HAP-1 (cell line): ENCODE measurements around the gene SDSL.

Experiments used
- DNase-seq, 2 experiments: peaks; one replicate each; pipeline ENCODE4 v3.0.0-alpha.2; 2016 to 2020; ENCODE audit warnings: low spot score in 2 of 2
- H3K27me3 ChIP-seq: fragments of 250-450 bp; sonication (Bioruptor Pico); 2 replicates; pipeline ENCODE4 v1.5.1; 2020; ENCODE audit warnings: low read depth, mild to moderate bottlenecking, moderate library complexity
- H3K36me3 ChIP-seq: fragments of 250-450 bp; sonication (Bioruptor Pico); replicated peaks from 2 replicates; pipeline ENCODE4 v1.5.1; 2020; ENCODE audit warnings: mild to moderate bottlenecking
- H3K4me1 ChIP-seq: fragments of 250-450 bp; sonication (Bioruptor Pico); 2 replicates; pipeline ENCODE4 v1.5.1; 2020; ENCODE audit warnings: mild to moderate bottlenecking
- H3K4me3 ChIP-seq: fragments of 250-450 bp; sonication (Bioruptor Pico); 2 replicates; pipeline ENCODE4 v1.5.1; 2020; ENCODE audit warnings: mild to moderate bottlenecking, moderate library complexity
- H3K9me3 ChIP-seq: fragments of 250-450 bp; sonication (Bioruptor Pico); 2 replicates; pipeline ENCODE4 v1.5.1; 2020; ENCODE audit warnings: mild to moderate bottlenecking, moderate library complexity
- in situ Hi-C: fragments of 300-500 bp; cut with MboI; formaldehyde crosslinking; loops from 3 replicates; pipeline ENCODE4 v1.14.3; 2020; ENCODE audit warnings: low sequenced_read_pairs, inconsistent platforms, mixed read lengths

Gene SDSL

GRCh38 chr12:113456761-113457160 lies 34.6 kb downstream of the SDSL start:
- H3K27me3 ChIP-seq = peaks cover 19% of the 10 kb centered on the region
- no peak for DNase-seq
- no peaks in the 10 kb centered on the region for H3K9me3 ChIP-seq
- no peaks in the 10 kb centered on the region for H3K36me3 ChIP-seq
- in situ Hi-C loops = no loop called here
- no peaks in the 10 kb centered on the region for H3K4me1 ChIP-seq
- H3K4me3 ChIP-seq = no peak overlapping the region

DNA sequence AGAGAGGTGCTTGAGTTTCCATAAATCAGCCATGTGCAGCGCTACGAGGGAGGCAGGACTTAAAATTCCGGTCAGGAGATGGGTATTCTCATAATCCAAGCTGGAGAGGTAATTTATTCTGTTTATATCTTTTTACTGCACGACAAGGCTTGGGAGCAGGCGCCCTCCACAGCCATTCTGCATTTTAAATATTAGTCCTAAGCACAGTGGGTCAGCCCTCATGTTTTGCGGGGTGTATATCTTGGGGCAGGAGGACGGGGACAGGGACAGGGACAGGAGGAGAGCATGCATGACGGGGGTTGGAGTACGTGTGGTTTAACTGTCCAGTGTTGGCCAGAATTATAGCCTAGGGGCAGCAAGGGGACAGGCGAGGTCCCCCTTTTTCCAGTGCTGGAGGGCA lies 35.0 kb downstream of the SDSL start:
- no peaks in the 10 kb centered on the region for H3K9me3 ChIP-seq
- no peaks in the 10 kb centered on the region for H3K36me3 ChIP-seq
- no peaks in the 10 kb centered on the region for H3K4me1 ChIP-seq
- H3K4me3 ChIP-seq = no peak overlapping the region
- in situ Hi-C loops = no loop called here
- DNase-seq = no peak
- peaks cover 19% of the 10 kb centered on the region for H3K27me3 ChIP-seq

DNA sequence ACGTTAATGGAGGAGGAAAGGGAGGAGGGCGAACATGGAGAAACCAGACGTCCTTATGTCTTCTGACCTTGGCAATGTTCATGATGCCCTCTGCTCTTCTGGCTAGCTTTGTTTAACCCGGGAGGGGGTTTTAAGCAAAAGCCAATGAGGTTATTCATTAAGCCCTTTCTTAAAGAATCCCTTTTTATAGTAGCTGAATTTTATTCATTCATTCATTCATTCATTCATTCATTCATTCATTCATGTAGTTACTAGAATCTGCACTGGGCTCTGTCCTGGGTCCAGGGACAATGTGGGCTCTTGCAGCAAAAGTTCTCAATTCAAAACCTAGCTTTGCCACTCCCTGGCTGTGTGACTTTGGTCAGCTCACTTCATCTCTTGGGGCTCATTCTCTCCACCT lies 35.5 kb downstream of the SDSL start:
- in situ Hi-C loops = no loop called here
- no peak for DNase-seq

DNA sequence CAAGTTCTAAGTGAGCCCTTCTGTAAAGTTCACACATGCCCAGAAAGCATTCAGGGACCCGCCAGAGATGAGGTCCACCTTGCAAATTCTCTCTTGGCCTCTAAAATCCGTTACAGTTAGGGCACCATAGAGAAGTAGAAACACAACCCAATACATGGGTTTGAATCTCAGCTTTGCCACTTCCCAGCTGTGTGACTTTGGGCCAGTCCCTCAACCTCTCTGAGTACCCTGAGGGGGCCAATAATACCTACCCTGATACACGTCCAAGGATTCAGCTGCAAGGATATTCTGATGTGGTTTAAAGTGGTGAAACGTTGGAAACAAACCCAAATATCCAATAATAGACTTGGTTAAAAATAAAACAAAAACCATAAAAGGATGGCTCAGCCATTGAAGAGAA lies 37.8 kb downstream of the SDSL start:
- H3K27me3 ChIP-seq = peaks cover 40% of the 10 kb centered on the region
- H3K9me3 ChIP-seq = no peaks in the 10 kb centered on the region
- DNase-seq = no peak
- no peaks in the 10 kb centered on the region for H3K4me1 ChIP-seq
- in situ Hi-C loops = no loop called here
- no peak overlapping the region for H3K4me3 ChIP-seq
- H3K36me3 ChIP-seq = no peaks in the 10 kb centered on the region

More for the DNA sequence above, 35.5 kb downstream of the SDSL start:
- Histone ChIP-seq H3K4me1 (no peaks in the 10 kb centered on the region), H3K27me3 (peaks cover 19% of the 10 kb centered on the region), H3K36me3 (no peaks in the 10 kb centered on the region), H3K4me3 (no peak overlapping the region), H3K9me3 (no peaks in the 10 kb centered on the region)

DNA sequence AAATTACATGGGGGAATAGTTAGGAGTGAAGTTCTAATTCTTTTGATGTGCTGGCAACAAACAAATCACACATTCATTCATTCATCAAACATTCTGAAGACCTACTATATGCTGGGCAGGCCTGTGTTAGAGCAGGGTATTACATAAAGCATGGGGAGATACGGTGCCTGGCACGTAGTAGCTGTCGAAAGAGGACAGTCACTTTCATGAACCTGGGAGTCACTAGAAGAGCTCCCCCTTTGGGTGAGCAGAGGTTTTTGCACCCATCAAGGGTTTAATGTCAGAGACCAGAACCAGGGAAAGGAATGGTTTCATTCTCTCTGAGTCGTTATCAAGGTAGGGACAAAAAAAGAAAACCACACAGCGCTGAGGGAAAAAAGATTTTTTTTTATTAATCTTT lies 39.5 kb downstream of the SDSL start:
- Histone ChIP-seq H3K4me1 (no peaks in the 10 kb centered on the region), H3K36me3 (no peaks in the 10 kb centered on the region), H3K27me3 (peaks cover 57% of the 10 kb centered on the region), H3K4me3 (no peak overlapping the region), H3K9me3 (no peaks in the 10 kb centered on the region)
- DNase-seq = peak; percentile 40 to 56
- in situ Hi-C loops = no loop called here

- Histone ChIP-seq H3K36me3 (no peaks in the 10 kb centered on the region), H3K4me1 (no peaks in the 10 kb centered on the region), H3K4me3 (peak overlapping the region; percentile 12; the same call in 1 of the 2 replicates), H3K27me3 (peaks cover 63% of the 10 kb centered on the region), H3K9me3 (no peaks in the 10 kb centered on the region)
- in situ Hi-C loops = no loop called here
- DNase-seq = peak; percentile 73 to 91
Observed at GRCh38 chr12:113462117-113462774, 40.1 kb downstream of the SDSL start.

GRCh38 chr12:113462998-113463745 lies 41.0 kb downstream of the SDSL start:
- H3K27me3 ChIP-seq = peaks cover 67% of the 10 kb centered on the region
- no peaks in the 10 kb centered on the region for H3K4me1 ChIP-seq
- no peak overlapping the region for H3K4me3 ChIP-seq
- no peaks in the 10 kb centered on the region for H3K36me3 ChIP-seq
- no peak for DNase-seq
- no peaks in the 10 kb centered on the region for H3K9me3 ChIP-seq
- in situ Hi-C loops = no loop called here

DNA sequence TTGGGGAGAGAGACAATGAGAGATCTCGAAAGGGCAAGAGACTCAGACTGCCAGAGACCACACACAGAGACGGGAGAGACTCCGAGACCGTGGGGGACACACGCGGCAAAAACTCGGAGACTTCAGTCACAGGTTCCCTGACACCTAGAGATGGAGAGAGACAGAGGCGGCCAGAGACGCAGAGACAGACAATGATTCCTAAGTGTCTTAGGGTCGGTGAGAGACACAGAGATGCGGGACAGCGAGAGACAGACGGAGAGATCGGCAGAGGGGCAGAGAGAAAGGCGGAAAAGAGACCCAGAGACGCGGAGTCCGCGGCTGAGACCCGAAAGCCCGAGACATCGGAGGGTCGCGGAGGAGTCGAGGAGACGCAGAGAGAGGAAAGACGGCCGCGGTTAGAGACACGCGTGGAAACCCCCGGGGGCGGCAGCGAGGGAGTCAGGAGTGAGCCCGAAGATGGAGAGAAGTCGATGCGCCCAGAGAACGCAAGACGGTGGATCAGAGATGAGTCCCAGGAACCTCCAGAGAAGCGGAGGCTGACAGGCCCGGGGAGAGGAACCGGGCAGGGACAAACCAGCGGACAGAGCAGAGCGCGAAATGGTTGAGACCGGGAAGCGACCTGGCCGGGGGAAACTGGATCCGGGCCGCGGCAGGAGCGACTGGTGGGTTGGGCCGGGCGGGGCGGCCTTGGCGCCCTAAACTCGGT lies 41.7 kb downstream of the SDSL start:
- H3K4me3 ChIP-seq = no peak overlapping the region
- no peak for DNase-seq

DNA sequence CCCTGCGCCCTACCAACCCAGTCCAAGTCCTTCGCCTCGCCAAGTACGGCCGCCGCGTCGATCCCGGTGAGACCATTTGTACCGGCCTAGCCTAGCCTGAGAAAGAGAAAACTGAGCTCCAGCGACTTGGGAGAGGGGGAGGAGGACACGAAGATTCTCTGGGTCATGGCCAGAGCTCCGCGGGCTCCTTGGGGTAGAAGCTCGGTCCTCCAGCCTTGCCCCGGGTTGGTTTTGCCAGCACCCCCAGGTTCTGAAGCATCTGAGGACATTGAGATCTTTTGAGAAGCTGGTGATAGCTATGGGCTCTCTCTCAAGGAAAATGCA lies 42.2 kb downstream of the SDSL start:
- Histone ChIP-seq H3K4me3 (no peak overlapping the region), H3K4me1 (no peaks in the 10 kb centered on the region), H3K27me3 (peaks cover 75% of the 10 kb centered on the region), H3K9me3 (no peaks in the 10 kb centered on the region), H3K36me3 (no peaks in the 10 kb centered on the region)
- in situ Hi-C loops = no loop called here
- DNase-seq = no peak

More for the DNA sequence above, 41.7 kb downstream of the SDSL start:
- Histone ChIP-seq H3K9me3 (no peaks in the 10 kb centered on the region), H3K36me3 (no peaks in the 10 kb centered on the region), H3K4me1 (no peaks in the 10 kb centered on the region), H3K27me3 (peaks cover 70% of the 10 kb centered on the region)
- in situ Hi-C loops = no loop called here

GRCh38 chr12:113464852-113465719 lies 42.9 kb downstream of the SDSL start:
- in situ Hi-C loops = no loop called here
- Histone ChIP-seq H3K4me3 (no peak overlapping the region), H3K36me3 (no peaks in the 10 kb centered on the region), H3K27me3 (peaks cover 81% of the 10 kb centered on the region), H3K4me1 (no peaks in the 10 kb centered on the region), H3K9me3 (no peaks in the 10 kb centered on the region)
- peak; percentile 18 to 61 for DNase-seq

GRCh38 chr12:113465808-113466453 lies 43.8 kb downstream of the SDSL start:
- Histone ChIP-seq H3K9me3 (no peaks in the 10 kb centered on the region), H3K27me3 (peaks cover 81% of the 10 kb centered on the region), H3K4me3 (no peak overlapping the region), H3K36me3 (no peaks in the 10 kb centered on the region), H3K4me1 (no peaks in the 10 kb centered on the region)
- in situ Hi-C loops = no loop called here
- no peak for DNase-seq

DNA sequence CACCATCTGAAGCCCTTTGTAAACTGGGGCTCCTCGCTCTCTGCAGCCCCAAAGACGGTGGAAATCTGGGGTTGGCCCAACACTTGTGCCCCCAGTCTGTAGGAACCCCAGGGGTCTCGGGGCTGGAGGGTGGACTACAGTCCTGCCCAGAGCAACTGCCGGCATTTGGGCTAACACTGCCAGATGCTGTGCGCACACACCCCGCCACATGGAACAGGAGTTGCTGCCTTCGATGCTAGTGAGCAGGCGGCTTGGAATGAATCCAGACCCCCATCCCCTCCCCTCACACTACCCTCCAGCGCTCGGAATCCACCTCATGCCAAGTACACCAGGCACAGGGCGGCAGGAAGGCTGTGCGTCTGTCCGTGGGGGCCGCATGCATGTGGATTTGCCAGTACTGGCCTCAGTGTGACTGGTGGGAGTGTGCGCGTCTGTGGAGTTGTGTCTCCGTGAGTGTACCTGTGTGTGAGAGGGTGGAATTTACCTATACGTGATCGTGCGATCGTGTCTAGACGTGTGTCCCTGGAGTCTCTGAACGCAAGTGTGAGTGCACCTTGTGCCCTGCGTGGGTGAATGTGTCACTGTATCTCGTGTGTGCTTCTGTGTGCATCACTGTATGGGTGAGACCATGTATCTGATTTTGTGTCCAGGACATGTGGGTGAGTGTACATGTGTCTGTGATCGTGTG lies 44.4 kb downstream of the SDSL start:
- Histone ChIP-seq H3K27me3 (peaks cover 88% of the 10 kb centered on the region), H3K9me3 (no peaks in the 10 kb centered on the region), H3K4me1 (no peaks in the 10 kb centered on the region), H3K4me3 (no peak overlapping the region; the same call in 1 of the 2 replicates), H3K36me3 (no peaks in the 10 kb centered on the region)
- in situ Hi-C loops = no loop called here
- no peak for DNase-seq

DNA sequence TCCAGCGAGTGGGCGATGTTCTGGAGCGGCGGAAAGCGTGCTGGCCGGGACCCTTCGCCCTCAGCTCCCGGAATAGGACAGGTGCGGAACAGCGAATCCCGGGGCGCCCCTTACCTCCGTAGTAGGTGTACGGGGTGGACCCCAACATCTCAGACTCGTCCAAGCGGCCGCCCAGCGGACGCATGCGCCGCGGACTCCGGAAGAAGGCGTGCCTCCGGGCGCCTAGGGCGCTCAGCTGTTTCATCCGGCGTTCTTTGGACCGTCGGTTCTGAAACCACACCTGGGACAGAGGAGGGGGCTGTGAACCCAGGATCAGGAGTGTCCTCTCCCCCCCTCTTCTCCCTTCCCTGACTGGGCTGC lies 44.9 kb downstream of the SDSL start:
- Histone ChIP-seq H3K36me3 (no peaks in the 10 kb centered on the region), H3K4me1 (no peaks in the 10 kb centered on the region), H3K27me3 (peaks cover 93% of the 10 kb centered on the region), H3K4me3 (peak overlapping the region; percentile 14), H3K9me3 (no peaks in the 10 kb centered on the region)
- in situ Hi-C loops = no loop called here
- no peak for DNase-seq
